AG10803 (cell line): ENCODE results near the gene CHRNB1.
A peak's percentile ranks its signal among the peaks of the same experiment; 100 is the strongest.

ENCODE experiments used
- DNase-seq: peaks from one replicate; pipeline ENCODE4 v3.0.0; 2010; ENCODE audit warnings: low read depth
- H3K4me3 ChIP-seq: 2 replicates; pipeline ENCODE4 v1.5.1; 2011; ENCODE audit warnings: mild to moderate bottlenecking, low read length, control low read depth
- CTCF ChIP-seq: conservative IDR thresholded peaks from 2 replicates; pipeline ENCODE4 v1.5.1; 2011; ENCODE audit warnings: mild to moderate bottlenecking, low read length, control low read depth, inconsistent platforms

Gene CHRNB1

GRCh38 chr17:7438656-7439460 lies 6.0 kb upstream of the CHRNB1 start:
- no peak for TF ChIP-seq CTCF
- no peak overlapping the region; the same call in 1 of the 2 replicates for H3K4me3 ChIP-seq
- no peak for DNase-seq

GRCh38 chr17:7439462-7440112 lies 5.3 kb upstream of the CHRNB1 start, which contains the start of gene FGF11:
Gene FGF11, plus strand, starts transcription at chr17:7439512. Its CDS starts 109 bp downstream, at chr17:7439621.
- H3K4me3 ChIP-seq: peak within 1 kb of the TSS; percentile 52
- TF ChIP-seq CTCF: no peak
- no peak for DNase-seq

GRCh38 chr17:7440113-7440833 lies 4.6 kb upstream of the CHRNB1 start:
- peak overlapping the region; percentile 52 for H3K4me3 ChIP-seq
- no peak for TF ChIP-seq CTCF
- no peak for DNase-seq

- no peak for DNase-seq
- H3K4me3 ChIP-seq: no peak overlapping the region
- peak; percentile 8; the same call in 1 of the 2 replicates for TF ChIP-seq CTCF
These were observed 4.0 kb upstream of the CHRNB1 start for GRCh38 chr17:7440834-7441195.

- DNase-seq: no peak
- H3K4me3 ChIP-seq: no peak overlapping the region
- no peak for TF ChIP-seq CTCF
These were observed 3.6 kb upstream of the CHRNB1 start for GRCh38 chr17:7441266-7441665.

GRCh38 chr17:7442142-7442541 lies 2.7 kb upstream of the CHRNB1 start:
- TF ChIP-seq CTCF: no peak
- DNase-seq: no peak

More at GRCh38 chr17:7442142-7442541, 2.7 kb upstream of the CHRNB1 start:
- no peak overlapping the region for H3K4me3 ChIP-seq
